ENCODE data around the gene RAD51C. TPM values are rescaled to one million over a fixed set of nuclear protein-coding genes. Genes with fewer than 3 reads are reported as not detected.

The RAD51C gene
- total and polyA plus RNA-seq, 9 of the 15 experiments (the other 6 are each of a cell fraction or from before 2014, with no cell fraction given) = 93.9 to 341 (median 135) TPM

DNA sequence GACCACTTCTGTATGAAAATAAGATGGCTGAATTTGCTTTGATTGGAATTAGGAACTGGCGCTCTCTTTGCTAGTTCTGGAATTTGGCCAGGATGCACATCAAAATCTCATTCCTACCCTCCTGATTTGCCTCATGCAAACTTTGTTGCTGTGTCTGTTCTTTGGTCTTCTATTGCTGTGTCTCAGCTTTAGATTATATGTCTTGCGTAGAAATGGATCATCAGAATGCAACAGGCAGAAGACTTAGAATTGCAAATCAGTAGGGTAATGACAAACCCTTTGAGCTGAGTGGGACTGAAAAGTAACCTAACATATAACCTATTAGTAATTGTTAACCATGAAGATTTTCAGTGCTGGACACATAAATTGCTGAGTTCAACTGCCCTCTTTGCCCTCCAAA lies 30.3 kb downstream of the RAD51C start:
- intact Hi-C loops (cut with micrococcal nuclease) (no loop called here), in situ Hi-C loops (cut with MboI) (no loop called here)
- Histone ChIP-seq H3K4me2 (ENCODE audit: insufficient read depth, low read length) (no peak overlapping the region), H4K20me1 (replicated peaks; ENCODE audit: control insufficient read depth, insufficient read depth, low read length) (no peaks in the 10 kb centered on the region), H3K27me3 (ENCODE audit: control insufficient read depth in 2 of 2, insufficient read depth in 2 of 2, low read length in 2 of 2) (no peaks in the 10 kb centered on the region), H3K9ac (ENCODE audit: insufficient read depth in 1 of 2, low read depth in 2 of 2, low read length in 2 of 2) (no peak overlapping the region), H3K27ac (ENCODE audit: extremely low read depth, low read depth, low read length) (no peak overlapping the region), H3K9me1 (ENCODE audit: control insufficient read depth, insufficient read depth, low read length) (no peaks in the 10 kb centered on the region), H3K4me3 (no peak overlapping the region), H3K4me1 (replicated peaks in 1 of 2; ENCODE audit: control insufficient read depth in 2 of 2, insufficient read depth in 2 of 2, low read length in 2 of 2) (no peaks in the 10 kb centered on the region), H3K36me3 (ENCODE audit: control insufficient read depth, insufficient read depth, low read length) (peaks cover 46% of the 10 kb centered on the region), H3K79me2 (ENCODE audit: control insufficient read depth, insufficient read depth, low read length) (no peaks in the 10 kb centered on the region), H3K9me3 (replicated peaks; ENCODE audit: control insufficient read depth, insufficient read depth, low read depth, low read length) (no peaks in the 10 kb centered on the region), H2AFZ (ENCODE audit: low read depth, low read length) (no peak overlapping the region)
- DNase-seq (ENCODE audit: extremely low read depth in 1 of 4, low spot score in 3 of 4) (no peak), FAIRE-seq (no peak), ATAC-seq (no peak)
- ChIA-PET POLR2A (no interaction called here), CTCF (ENCODE audit: low intra/inter-chr PET ratio) (no interaction called here)
- TF ChIP-seq CBFB (CRISPR knock-in tag; IDR thresholded peaks at IDR 0.05) = no peak
- no peak for TF ChIP-seq ZNF668 (CRISPR knock-in tag; IDR thresholded peaks at IDR 0.05)
- TF ChIP-seq, protein P1, sequence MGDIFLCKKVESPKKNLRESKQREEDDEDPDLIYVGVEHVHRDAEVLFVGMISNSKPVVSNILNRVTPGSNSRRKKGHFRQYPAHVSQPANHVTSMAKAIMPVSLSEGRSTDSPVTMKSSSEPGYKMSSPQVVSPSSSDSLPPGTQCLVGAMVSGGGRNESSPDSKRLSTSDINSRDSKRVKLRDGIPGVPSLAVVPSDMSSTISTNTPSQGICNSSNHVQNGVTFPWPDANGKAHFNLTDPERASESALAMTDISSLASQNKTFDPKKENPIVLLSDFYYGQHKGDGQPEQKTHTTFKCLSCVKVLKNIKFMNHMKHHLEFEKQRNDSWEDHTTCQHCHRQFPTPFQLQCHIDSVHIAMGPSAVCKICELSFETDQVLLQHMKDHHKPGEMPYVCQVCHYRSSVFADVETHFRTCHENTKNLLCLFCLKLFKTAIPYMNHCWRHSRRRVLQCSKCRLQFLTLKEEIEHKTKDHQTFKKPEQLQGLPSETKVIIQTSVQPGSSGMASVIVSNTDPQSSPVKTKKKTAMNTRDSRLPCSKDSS (IDR thresholded peaks at IDR 0.05; ENCODE audit: low read depth, partially characterized antibody) = no peak
- TF ChIP-seq ZNF184 (CRISPR knock-in tag; IDR thresholded peaks at IDR 0.05) = no peak
- TF ChIP-seq, protein P2, sequence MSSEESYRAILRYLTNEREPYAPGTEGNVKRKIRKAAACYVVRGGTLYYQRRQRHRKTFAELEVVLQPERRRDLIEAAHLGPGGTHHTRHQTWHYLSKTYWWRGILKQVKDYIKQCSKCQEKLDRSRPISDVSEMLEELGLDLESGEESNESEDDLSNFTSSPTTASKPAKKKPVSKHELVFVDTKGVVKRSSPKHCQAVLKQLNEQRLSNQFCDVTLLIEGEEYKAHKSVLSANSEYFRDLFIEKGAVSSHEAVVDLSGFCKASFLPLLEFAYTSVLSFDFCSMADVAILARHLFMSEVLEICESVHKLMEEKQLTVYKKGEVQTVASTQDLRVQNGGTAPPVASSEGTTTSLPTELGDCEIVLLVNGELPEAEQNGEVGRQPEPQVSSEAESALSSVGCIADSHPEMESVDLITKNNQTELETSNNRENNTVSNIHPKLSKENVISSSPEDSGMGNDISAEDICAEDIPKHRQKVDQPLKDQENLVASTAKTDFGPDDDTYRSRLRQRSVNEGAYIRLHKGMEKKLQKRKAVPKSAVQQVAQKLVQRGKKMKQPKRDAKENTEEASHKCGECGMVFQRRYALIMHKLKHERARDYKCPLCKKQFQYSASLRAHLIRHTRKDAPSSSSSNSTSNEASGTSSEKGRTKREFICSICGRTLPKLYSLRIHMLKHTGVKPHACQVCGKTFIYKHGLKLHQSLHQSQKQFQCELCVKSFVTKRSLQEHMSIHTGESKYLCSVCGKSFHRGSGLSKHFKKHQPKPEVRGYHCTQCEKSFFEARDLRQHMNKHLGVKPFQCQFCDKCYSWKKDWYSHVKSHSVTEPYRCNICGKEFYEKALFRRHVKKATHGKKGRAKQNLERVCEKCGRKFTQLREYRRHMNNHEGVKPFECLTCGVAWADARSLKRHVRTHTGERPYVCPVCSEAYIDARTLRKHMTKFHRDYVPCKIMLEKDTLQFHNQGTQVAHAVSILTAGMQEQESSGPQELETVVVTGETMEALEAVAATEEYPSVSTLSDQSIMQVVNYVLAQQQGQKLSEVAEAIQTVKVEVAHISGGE (CRISPR knock-in tag; IDR thresholded peaks at IDR 0.05) = peak in 1 of 3 experiments; percentile 34; a peak in 1 of 6 replicates
- no TSS peak for BruUV-seq (replicated peaks)
- 96% methylated on average over 2 of the region's 2 CpGs for WGBS (ENCODE audit: insufficient coverage, low coverage, missing lambda C conversion rate)

Data from K562 (cell line).